Retinal pigment epithelial cell (primary cell): Measurements from ENCODE around the gene SLC12A3.

ENCODE experiments used
- DNase-seq: peaks from one replicate; pipeline ENCODE4 v3.0.0-alpha.2; 2010; ENCODE audit warnings: low read depth
- H3K4me3 ChIP-seq: 2 replicates; pipeline ENCODE4 v1.5.1; 2011; ENCODE audit warnings: mild to moderate bottlenecking, low read length, control low read depth, moderate library complexity
- TF ChIP-seq, protein P1 (sequence below): conservative IDR thresholded peaks from 2 replicates; pipeline ENCODE4 v1.5.1; 2011; ENCODE audit warnings: low read depth, low read length, control low read depth, inconsistent platforms

Gene SLC12A3

DNA sequence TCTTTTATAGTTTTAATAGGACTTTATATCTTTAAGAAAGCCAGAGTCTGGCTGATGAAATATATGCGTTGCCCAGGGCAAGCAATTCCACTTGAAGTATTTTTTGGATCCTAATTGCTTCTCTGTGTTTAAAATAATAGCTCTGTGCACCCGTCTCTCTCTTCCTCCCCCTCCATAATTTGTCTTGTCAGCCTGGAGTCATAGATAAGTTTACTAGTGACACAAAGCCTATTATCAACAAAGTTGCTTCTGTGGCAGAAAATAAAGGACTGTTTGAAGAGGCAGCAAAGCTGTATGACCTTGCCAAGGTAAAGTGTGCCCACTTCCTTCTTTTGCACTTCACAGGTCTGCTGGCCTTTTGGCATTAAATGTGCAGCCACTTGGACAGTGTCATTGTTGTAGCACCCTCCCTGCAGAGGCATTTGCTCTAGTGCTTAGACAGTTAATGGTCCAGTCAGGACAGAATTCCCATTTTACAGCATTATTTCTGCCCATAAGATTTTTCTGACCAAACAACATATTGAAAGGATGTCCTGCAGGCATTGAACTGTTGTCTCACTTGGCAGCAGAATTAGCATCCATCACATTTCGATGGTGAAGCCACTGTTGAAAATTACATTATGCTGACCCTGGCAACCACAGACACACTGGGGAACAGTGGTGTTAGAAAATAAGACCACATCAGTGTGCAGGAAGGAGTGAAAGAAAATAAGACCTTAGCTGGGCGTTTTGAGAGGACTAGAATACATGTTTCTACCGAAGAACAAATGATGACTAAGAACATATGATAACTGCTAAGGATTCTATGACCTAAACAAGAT lies 28.4 kb upstream of the SLC12A3 start:
- no peak for DNase-seq
- no peak overlapping the region for H3K4me3 ChIP-seq
- TF ChIP-seq, protein P1, sequence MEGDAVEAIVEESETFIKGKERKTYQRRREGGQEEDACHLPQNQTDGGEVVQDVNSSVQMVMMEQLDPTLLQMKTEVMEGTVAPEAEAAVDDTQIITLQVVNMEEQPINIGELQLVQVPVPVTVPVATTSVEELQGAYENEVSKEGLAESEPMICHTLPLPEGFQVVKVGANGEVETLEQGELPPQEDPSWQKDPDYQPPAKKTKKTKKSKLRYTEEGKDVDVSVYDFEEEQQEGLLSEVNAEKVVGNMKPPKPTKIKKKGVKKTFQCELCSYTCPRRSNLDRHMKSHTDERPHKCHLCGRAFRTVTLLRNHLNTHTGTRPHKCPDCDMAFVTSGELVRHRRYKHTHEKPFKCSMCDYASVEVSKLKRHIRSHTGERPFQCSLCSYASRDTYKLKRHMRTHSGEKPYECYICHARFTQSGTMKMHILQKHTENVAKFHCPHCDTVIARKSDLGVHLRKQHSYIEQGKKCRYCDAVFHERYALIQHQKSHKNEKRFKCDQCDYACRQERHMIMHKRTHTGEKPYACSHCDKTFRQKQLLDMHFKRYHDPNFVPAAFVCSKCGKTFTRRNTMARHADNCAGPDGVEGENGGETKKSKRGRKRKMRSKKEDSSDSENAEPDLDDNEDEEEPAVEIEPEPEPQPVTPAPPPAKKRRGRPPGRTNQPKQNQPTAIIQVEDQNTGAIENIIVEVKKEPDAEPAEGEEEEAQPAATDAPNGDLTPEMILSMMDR = no peak

DNA sequence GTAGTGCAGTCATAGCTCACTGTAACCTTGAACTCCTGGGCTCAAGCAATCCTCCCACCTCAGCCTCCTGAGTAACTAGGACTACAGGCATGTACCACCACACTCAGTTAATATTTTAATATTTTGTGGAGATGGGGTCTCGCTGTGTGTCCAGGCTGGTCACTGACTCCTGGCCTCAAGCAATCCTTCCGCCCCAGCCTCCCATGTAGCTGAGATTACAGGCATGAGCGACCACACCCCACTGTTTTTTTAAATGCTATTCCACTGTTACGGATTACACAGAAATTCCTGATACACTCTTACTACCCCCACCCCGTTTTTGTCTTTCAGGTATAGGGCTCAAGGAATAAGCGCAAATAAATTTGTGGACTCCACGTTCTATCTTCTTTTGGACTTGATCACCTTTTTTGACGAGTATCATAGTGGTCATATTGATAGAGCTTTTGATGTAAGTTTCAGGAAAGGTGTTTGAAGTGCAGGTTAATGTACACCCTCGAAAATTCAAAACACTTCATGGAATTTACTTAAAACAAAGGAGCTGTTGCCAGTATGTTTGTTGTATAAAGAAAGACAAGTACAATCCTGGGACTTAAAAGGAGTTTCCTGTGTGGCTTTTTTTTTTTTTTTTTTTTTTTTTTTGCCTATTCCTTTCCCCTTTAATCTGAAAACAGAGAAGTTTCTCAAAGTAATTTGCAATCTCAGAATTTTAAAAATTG lies 26.2 kb upstream of the SLC12A3 start:
- DNase-seq = no peak
- H3K4me3 ChIP-seq = no peak overlapping the region
- TF ChIP-seq, protein P1 = no peak

DNA sequence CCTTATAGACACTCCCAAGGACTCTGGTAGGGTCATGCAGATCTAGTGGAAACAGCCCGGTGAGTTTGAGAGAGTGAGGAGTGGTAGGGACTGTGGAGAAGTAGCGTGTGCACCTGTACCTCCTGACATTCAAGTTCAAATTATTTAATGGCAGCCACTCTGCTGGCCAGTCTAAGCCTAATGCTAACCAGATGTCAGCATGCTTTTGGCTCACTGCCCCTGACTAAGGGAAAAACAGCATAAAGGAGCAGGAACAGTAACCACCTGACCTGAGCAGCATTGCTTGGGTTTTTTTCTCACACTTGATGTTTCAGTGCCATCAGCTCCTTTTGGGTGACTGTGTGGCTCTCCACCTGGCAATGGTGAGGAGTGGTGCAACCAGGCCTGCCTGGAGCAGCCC lies 23.8 kb upstream of the SLC12A3 start:
- DNase-seq = no peak
- no peak overlapping the region for H3K4me3 ChIP-seq
- TF ChIP-seq, protein P1 = no peak

DNA sequence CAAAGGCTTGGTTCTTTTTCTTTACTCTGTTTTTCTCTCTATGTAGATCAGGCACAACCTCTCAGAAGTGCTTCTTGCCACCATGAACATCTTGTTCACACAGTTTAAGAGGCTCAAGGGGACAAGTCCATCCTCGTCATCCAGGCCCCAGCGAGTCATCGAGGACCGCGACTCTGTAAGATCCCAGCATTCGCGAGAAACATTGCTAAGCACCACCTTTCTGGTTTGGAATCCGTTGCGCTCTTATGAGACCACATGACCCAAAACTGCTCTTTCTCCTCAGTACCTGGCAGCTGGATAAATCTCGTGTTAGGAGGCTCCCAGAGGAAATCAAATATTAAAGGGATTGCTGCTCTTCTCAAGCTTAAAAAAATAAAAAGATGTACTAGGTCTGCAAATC lies 23.3 kb upstream of the SLC12A3 start:
- TF ChIP-seq, protein P1 = no peak
- no peak overlapping the region for H3K4me3 ChIP-seq
- DNase-seq = no peak

DNA sequence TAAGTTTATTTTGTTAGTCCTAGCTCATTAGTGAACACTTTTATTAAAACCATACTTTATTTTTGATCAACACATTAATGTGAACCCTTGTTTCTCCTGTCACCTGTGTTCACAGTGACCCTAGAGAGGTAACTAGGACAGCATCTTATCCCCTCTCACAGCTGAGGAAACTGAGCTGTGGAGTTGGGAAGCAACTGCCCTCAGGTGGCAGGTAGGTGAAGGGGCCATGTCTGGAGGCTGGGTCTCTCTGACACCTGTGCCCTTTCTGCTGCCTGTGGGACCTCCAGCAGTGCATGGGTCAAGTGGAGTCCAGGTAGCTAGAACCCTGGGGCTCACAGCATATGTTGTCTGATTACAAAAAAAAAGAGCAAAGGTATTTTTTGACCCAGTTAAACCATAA lies 22.9 kb upstream of the SLC12A3 start:
- H3K4me3 ChIP-seq = no peak overlapping the region
- DNase-seq = no peak
- TF ChIP-seq, protein P1 = no peak

DNA sequence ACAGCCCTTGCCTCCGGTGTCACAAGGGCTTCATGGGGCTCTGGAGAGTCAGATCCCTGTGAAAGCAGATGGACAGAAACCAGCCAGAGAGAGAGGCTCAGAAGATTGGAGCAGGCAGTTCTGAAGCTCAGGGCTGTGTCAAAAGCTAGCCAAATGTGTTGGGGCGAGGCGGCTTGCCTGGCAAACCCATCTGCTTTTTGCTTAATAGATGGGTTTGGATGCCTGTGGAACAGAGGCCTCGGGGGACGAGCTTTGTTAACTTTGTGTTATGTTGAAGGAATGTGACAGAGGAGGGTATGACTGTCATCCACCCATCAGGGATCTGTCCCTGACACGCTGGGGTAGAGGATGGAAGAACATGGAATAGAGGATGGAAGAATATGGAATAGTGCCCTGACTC lies 21.0 kb upstream of the SLC12A3 start:
- no peak for DNase-seq
- TF ChIP-seq, protein P1 = no peak
- no peak overlapping the region for H3K4me3 ChIP-seq
